T-cell (primary cell): ENCODE results near the gene ZC3H4. TPM values are rescaled to one million over a fixed set of nuclear protein-coding genes. Genes with fewer than 3 reads are reported as not detected.

Source experiments
- ATAC-seq, 4 experiments: fragments of 200-7000 bp in 3 of 4; fragments of 150-1000 bp in 1 of 4; cut with Tn5 transposase; replicated peaks in 1 of 4; 1 replicate in 3 of 4; 2 replicates in 1 of 4; pipeline ENCODE4 v1.10.0; 2021; ENCODE audit warnings: moderate library complexity in 3 of 4, mild to moderate bottlenecking in 2 of 4, moderate number of reproducible peaks in 1 of 4
- CTCF ChIA-PET, 2 donors: fragments of 300-600 bp; sonication (Branson Sonifier 250); formaldehyde crosslinking; loops; one replicate each; lab custom pipeline; 2022; ENCODE audit warnings: antibody characterized with exemption in 2 of 2; lab: Charles Lee
- POLR2A ChIA-PET, 2 donors: fragments of 300-600 bp; sonication (Branson Sonifier 250); formaldehyde crosslinking; loops; one replicate each; lab custom pipeline; 2022; ENCODE audit warnings: antibody characterized with exemption in 2 of 2; lab: Charles Lee
- DNase-seq, 35 experiments: peaks; one replicate each; pipeline versions ENCODE4 v3.0.0 to v3.0.0-alpha.2; 2013 to 2023
- H3K27ac ChIP-seq: one replicate; pipeline ENCODE4 v1.5.1; 2013; ENCODE audit warnings: low read length
- H3K27me3 ChIP-seq, 2 experiments: replicated peaks in 1 of 2; 1 replicate in 1 of 2; 2 replicates in 1 of 2; pipeline versions ENCODE4 v1.6.1 to v1.7.0; 2013; ENCODE audit warnings: low read length in 1 of 2, mixed read lengths in 1 of 2; ENCODE audit not compliant: control insufficient read depth in 2 of 2, insufficient read depth in 2 of 2; ENCODE audit errors: extremely low read depth in 1 of 2
- H3K36me3 ChIP-seq, 2 donors: 1 replicate in 1 of 2; 2 replicates in 1 of 2; pipeline versions ENCODE4 v1.6.1 to v1.7.0; 2013; ENCODE audit warnings: low read length in 1 of 2; ENCODE audit not compliant: control insufficient read depth in 2 of 2, insufficient read depth in 1 of 2; ENCODE audit errors: extremely low read depth in 1 of 2
- H3K4me1 ChIP-seq, 2 experiments: 1 replicate in 1 of 2; 2 replicates in 1 of 2; pipeline versions ENCODE4 v1.6.1 to v1.7.0; 2013; ENCODE audit warnings: low read length in 2 of 2, mixed read lengths in 1 of 2; ENCODE audit not compliant: insufficient read depth in 2 of 2, control insufficient read depth in 1 of 2; ENCODE audit errors: extremely low read depth in 1 of 2
- H3K4me3 ChIP-seq, 2 donors: 1 replicate in 1 of 2; 2 replicates in 1 of 2; pipeline versions ENCODE4 v1.5.1 to v1.7.0; 2013; ENCODE audit warnings: mild to moderate bottlenecking in 2 of 2, low read length in 1 of 2, moderate library complexity in 1 of 2; ENCODE audit not compliant: control insufficient read depth in 1 of 2; ENCODE audit errors: extremely low read depth in 1 of 2
- H3K9me3 ChIP-seq: 2 replicates; pipeline ENCODE4 v1.7.0; 2013
- H3K27ac Mint-ChIP-seq, 2 donors: one replicate each; pipeline ENCODE4 v1.8.0; 2020 to 2021; ENCODE audit warnings: mild to moderate bottlenecking in 2 of 2, mixed read lengths in 2 of 2
- H3K27me3 Mint-ChIP-seq, 2 donors: one replicate each; pipeline ENCODE4 v1.8.0; 2021 to 2022; ENCODE audit warnings: mixed read lengths in 2 of 2
- H3K36me3 Mint-ChIP-seq: one replicate; pipeline ENCODE4 v1.8.0; 2021; ENCODE audit warnings: mixed read lengths
- H3K4me1 Mint-ChIP-seq, 3 donors: one replicate each; pipeline ENCODE4 v1.8.0; 2020 to 2022; ENCODE audit warnings: mixed read lengths in 3 of 3, mild to moderate bottlenecking in 1 of 3
- H3K4me3 Mint-ChIP-seq, 3 donors: one replicate each; pipeline ENCODE4 v1.8.0; 2020 to 2022; ENCODE audit warnings: mild to moderate bottlenecking in 3 of 3, mixed read lengths in 3 of 3, moderate library complexity in 3 of 3
- H3K9me3 Mint-ChIP-seq, 3 donors: one replicate each; pipeline ENCODE4 v1.8.0; 2020 to 2022; ENCODE audit warnings: mixed read lengths in 3 of 3
- WGBS: methylation state at CpG from one replicate; pipeline ENCODE4 v1.1.5; 2013; ENCODE audit warnings: missing lambda C conversion rate; ENCODE audit not compliant: insufficient coverage; 5-methylcytosine and 5-hydroxymethylcytosine counted together
- total RNA-seq, 35 experiments: library from RNA in 6 of 35; stranded (reverse) in 6 of 35; fragments of 120-200 nt in 1 of 35; gene quantifications; one replicate each; pipeline versions ENCODE4 v1.2.1 to v1.2.4 and lab custom pipeline; 2013 to 2026

Gene ZC3H4
- total RNA-seq, 5 donors from 2014 or later (not counting 1 experiment from before 2014, with no cell fraction given) = 64.0 to 81.4 (median 72.3) TPM

DNA sequence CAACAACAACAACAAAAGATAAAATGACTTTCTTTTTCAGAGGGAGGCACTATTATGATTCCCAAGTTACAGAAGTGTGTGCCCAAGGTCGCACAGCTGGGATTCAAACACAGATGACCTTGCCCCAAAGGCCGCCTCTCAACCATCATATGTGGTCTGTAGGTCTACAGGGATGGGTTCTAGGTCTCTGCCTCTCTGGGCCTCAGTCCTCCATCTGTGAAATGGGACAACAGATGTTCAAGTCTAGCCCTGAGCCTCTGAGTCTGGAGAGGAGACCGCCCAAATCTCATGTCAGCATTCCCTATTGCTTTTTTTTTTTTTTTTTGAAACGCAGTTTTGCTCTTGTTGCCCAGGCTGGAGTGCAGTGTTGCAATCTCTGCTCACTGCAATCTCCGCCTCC lies 89.1 kb downstream of the ZC3H4 start:
- CTCF ChIA-PET = interaction anchor here (0.7 kb wide), 2 partner anchors 134 to 650 kb away, joined by 3 to 7 read pairs; no protein-coding TSS in a partner anchor
- Mint-ChIP-seq H3K27ac (no peak overlapping the region), H3K9me3 (no peaks in the 10 kb centered on the region), H3K36me3 (no peaks in the 10 kb centered on the region), H3K4me3 (no peak overlapping the region), H3K27me3 (peaks cover 42 to 67% of the 10 kb centered on the region in 2 donors), H3K4me1 (peaks cover 14 to 17% (median 14%) of the 10 kb centered on the region in 3 donors)
- peaks cover 4 to 33% of the 10 kb centered on the region in 2 experiments for H3K4me1 ChIP-seq
- H3K27ac ChIP-seq = no peak overlapping the region
- H3K9me3 ChIP-seq = no peaks in the 10 kb centered on the region
- WGBS = 89% methylated on average over 3 of the region's 5 CpGs
- ATAC-seq = no peak
- POLR2A ChIA-PET = no interaction called here
- H3K36me3 ChIP-seq = no peaks in the 10 kb centered on the region
- H3K4me3 ChIP-seq = no peak overlapping the region
- peaks cover 15 to 89% of the 10 kb centered on the region in 2 experiments for H3K27me3 ChIP-seq
- DNase-seq = no peak

DNA sequence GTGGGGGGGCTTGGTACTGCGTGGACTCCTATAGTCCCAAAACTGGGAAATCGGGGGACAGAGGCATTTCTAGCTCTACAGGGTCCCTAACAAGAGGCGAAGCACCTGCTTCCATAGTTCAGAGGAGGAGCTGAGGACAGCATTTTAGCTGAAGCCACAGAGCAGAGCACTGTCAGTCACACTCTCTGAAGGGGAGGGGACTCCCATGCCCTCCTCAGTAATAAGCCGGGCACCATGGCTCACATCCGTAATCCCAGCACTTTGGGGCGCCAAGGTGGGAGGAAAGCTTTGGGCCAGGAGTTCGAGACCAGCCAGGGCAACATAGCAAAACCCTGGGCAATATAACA lies 90.2 kb downstream of the ZC3H4 start:
- H3K27ac Mint-ChIP-seq = no peak overlapping the region
- Histone ChIP-seq H3K9me3 (no peaks in the 10 kb centered on the region), H3K36me3 (no peaks in the 10 kb centered on the region), H3K4me1 (peaks cover 4 to 37% of the 10 kb centered on the region in 2 experiments), H3K4me3 (no peak overlapping the region), H3K27ac (no peak overlapping the region), H3K27me3 (peaks cover 16 to 89% of the 10 kb centered on the region in 2 experiments)
- CTCF ChIA-PET = no interaction called here
- ATAC-seq (peak in 1 of 4 experiments; percentile 41), DNase-seq (no peak)
- no peak overlapping the region for H3K4me3 Mint-ChIP-seq
- H3K27me3 Mint-ChIP-seq = peaks cover 37 to 69% of the 10 kb centered on the region in 2 donors
- POLR2A ChIA-PET = no interaction called here
- no peaks in the 10 kb centered on the region for H3K36me3 Mint-ChIP-seq
- H3K9me3 Mint-ChIP-seq = no peaks in the 10 kb centered on the region
- H3K4me1 Mint-ChIP-seq = peaks cover 18 to 24% (median 20%) of the 10 kb centered on the region in 3 donors
- 64% methylated on average over 3 of the region's 7 CpGs for WGBS

DNA sequence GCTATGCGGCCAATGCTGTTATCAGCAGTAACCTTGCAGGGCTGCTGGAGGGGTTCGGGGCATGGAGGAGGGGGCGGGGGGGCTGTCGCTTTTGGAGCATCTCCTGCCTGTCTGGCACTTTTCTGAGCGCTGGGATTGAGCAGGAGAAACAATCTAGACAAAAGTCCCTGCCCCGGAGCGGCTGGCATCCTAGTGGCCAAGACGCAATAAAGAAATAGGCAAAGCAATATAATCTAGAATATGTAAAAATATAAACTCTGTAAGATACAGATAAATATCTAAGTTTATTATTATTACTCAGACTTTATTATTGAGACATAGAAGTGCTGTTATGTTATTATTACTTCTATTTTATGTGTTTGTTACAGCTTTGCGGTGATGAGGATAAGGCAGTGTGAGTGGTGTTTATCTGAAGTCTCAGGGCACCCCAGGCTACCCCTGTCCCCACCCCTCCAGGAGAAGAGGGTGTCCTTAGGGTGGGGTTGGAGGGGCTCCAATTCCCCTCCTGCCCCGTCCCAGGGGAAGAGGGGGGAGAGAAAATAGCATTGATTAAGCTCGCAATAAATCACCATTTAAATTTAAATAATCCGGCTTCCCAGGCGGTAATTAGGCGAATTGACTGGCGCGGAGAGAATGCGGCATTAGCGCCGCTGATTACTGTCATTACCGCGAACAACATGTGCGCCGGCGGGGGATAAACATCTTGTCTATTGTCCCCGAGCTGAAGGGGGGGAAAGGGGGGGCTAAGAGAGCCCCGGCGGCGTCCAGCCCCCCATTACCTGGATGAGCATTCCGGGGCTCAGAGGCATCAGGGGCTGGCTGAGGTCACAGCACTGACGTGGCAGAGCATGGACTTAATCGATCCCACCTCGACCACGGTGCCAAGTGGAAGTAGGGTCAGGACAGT lies 90.8 kb downstream of the ZC3H4 start:
- H3K27me3 Mint-ChIP-seq = peaks cover 31 to 66% of the 10 kb centered on the region in 2 donors
- Histone ChIP-seq H3K4me1 (peaks cover 4 to 37% of the 10 kb centered on the region in 2 experiments), H3K36me3 (no peaks in the 10 kb centered on the region), H3K9me3 (no peaks in the 10 kb centered on the region), H3K27ac (no peak overlapping the region), H3K27me3 (peaks cover 16 to 83% of the 10 kb centered on the region in 2 experiments), H3K4me3 (no peak overlapping the region)
- ATAC-seq (peak in 1 of 4 experiments; percentile 20), DNase-seq (no peak)
- POLR2A ChIA-PET = interaction anchor here in 1 of 2 donors (0.7 kb wide), 1 partner anchor 1147 kb away, joined by 3 read pairs; no protein-coding TSS in a partner anchor
- no peaks in the 10 kb centered on the region for H3K36me3 Mint-ChIP-seq
- no peaks in the 10 kb centered on the region for H3K9me3 Mint-ChIP-seq
- no peak overlapping the region for H3K27ac Mint-ChIP-seq
- H3K4me1 Mint-ChIP-seq = peaks cover 18 to 24% (median 20%) of the 10 kb centered on the region in 3 donors
- CTCF ChIA-PET = interaction anchor here (0.6 kb wide), 2 partner anchors 260 to 518 kb away, joined by 4 to 5 read pairs; no protein-coding TSS in a partner anchor
- 8% methylated on average over 20 of the region's 33 CpGs for WGBS
- no peak overlapping the region for H3K4me3 Mint-ChIP-seq

DNA sequence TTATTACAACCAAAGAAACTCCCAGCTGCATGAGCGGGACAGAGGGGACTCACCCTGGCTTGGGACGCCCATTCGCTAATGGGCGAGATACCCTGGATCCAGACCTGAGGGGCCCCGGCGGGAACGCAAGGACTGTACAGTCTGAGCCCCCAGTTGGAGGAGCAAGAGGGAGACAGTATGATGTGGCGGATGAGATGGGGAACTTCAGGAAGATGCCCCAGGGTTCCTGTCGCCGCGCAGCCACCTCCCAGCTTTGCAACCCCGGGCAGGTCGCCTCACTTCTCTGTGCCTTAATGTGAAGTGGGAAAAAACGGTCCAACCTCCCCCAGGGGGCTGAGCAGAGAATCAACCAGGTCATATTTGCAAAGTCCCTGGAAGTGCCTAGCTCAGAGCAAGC lies 91.4 kb downstream of the ZC3H4 start:
- 53% methylated on average over 11 of the region's 14 CpGs for WGBS
- H3K4me3 Mint-ChIP-seq = no peak overlapping the region
- DNase-seq (no peak), ATAC-seq (no peak)
- CTCF ChIA-PET = interaction anchor here in 1 of 2 donors (1.0 kb wide), 1 partner anchor 9 kb away, joined by 6 read pairs; no protein-coding TSS in a partner anchor
- Histone ChIP-seq H3K9me3 (no peaks in the 10 kb centered on the region), H3K36me3 (no peaks in the 10 kb centered on the region), H3K27ac (no peak overlapping the region), H3K4me3 (no peak overlapping the region), H3K4me1 (peaks cover 4 to 37% of the 10 kb centered on the region in 2 experiments), H3K27me3 (peaks cover 16 to 80% of the 10 kb centered on the region in 2 experiments)
- POLR2A ChIA-PET = interaction anchor here in 1 of 2 donors (0.7 kb wide), 1 partner anchor 1147 kb away, joined by 3 read pairs; no protein-coding TSS in a partner anchor
- peaks cover 18 to 24% (median 20%) of the 10 kb centered on the region in 3 donors for H3K4me1 Mint-ChIP-seq
- H3K27ac Mint-ChIP-seq = no peak overlapping the region
- H3K27me3 Mint-ChIP-seq = peaks cover 27 to 63% of the 10 kb centered on the region in 2 donors
- no peaks in the 10 kb centered on the region for H3K36me3 Mint-ChIP-seq
- H3K9me3 Mint-ChIP-seq = no peaks in the 10 kb centered on the region

DNA sequence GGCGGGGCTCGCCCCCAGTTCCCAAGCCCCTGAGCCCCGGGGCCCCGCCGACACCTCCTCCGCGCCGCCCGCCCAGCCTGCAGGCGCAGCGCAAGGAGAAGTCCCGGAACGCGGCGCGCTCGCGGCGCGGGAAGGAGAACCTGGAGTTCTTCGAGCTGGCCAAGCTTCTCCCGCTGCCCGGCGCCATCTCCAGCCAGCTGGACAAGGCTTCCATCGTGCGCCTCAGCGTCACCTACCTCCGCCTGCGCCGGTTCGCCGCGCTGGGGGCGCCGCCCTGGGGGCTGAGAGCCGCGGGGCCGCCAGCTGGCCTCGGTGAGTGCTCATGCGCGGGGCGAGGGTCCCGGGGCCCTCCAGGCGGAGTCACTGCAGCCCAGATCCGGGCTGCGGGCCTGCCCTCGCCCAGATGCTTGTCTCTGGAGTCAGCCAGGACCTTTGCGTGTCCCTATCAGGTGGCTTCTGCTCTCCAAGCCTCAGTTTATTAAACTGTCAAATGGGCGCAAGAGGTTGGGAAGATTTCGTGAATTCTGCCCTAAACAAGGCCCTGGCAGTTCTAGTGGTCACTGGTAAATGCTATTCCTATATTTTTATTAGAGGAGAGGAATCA lies 91.9 kb downstream of the ZC3H4 start:
- Mint-ChIP-seq H3K9me3 (no peaks in the 10 kb centered on the region), H3K27ac (no peak overlapping the region), H3K27me3 (peaks cover 27 to 58% of the 10 kb centered on the region in 2 donors), H3K36me3 (no peaks in the 10 kb centered on the region), H3K4me1 (peaks cover 18 to 24% (median 20%) of the 10 kb centered on the region in 3 donors), H3K4me3 (peak overlapping the region in 1 of 3 donors; percentile 56)
- CTCF ChIA-PET = interaction anchor here in 1 of 2 donors (1.0 kb wide), 1 partner anchor 9 kb away, joined by 6 read pairs; no protein-coding TSS in a partner anchor
- DNase-seq (no peak), ATAC-seq (no peak)
- no peaks in the 10 kb centered on the region for H3K36me3 ChIP-seq
- no peaks in the 10 kb centered on the region for H3K9me3 ChIP-seq
- peaks cover 4 to 37% of the 10 kb centered on the region in 2 experiments for H3K4me1 ChIP-seq
- POLR2A ChIA-PET = interaction anchor here in 1 of 2 donors (0.7 kb wide), 1 partner anchor 1148 kb away, joined by 3 read pairs; no protein-coding TSS in a partner anchor
- H3K4me3 ChIP-seq = no peak overlapping the region
- 9% methylated on average over 48 of the region's 50 CpGs for WGBS
- H3K27ac ChIP-seq = no peak overlapping the region
- H3K27me3 ChIP-seq = peaks cover 14 to 76% of the 10 kb centered on the region in 2 experiments
